KOPT-K1 (cell line): ENCODE measurements around the gene PTPA.

Experiments used
- H3K27ac ChIP-seq: fragments of 200-600 bp; sonication (generic); 2 replicates; pipeline ENCODE4 v1.5.1; 2016; ENCODE audit warnings: antibody characterized with exemption, mild to moderate bottlenecking, low read depth, low read length; ENCODE audit not compliant: poor library complexity, severe bottlenecking
- H3K36me3 ChIP-seq: fragments of 200-600 bp; sonication (generic); 2 replicates; pipeline ENCODE4 v1.5.1; 2017; ENCODE audit warnings: antibody characterized with exemption, mild to moderate bottlenecking, low read length, moderate library complexity; ENCODE audit not compliant: insufficient read depth
- H3K9me3 ChIP-seq: fragments of 200-600 bp; sonication (generic); 2 replicates; pipeline ENCODE4 v1.5.1; 2017; ENCODE audit warnings: antibody characterized with exemption, low read length, mild to moderate bottlenecking; ENCODE audit not compliant: insufficient read depth, poor library complexity, severe bottlenecking

PTPA gene

DNA sequence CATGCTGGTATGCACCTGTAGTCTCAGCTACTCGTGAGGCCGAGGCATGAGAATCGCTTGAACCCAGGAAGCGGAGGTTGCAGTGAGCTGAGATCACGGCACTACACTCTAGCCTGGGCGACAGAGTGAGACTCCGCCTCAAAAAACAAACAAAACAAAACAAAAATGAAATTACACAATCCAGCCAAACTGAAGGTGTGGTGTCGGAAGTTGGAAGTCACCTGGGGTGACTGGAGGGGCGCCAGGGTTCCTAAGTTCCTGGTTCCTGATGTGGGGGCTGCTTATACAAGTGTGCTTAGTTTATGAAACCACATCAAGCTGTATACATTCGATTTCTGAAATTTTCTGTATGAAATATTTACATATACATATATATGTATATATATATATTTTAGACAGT, 34.0 kb upstream of the PTPA start:
- Histone ChIP-seq H3K36me3 (no peaks in the 10 kb centered on the region), H3K27ac (no peak overlapping the region)

DNA sequence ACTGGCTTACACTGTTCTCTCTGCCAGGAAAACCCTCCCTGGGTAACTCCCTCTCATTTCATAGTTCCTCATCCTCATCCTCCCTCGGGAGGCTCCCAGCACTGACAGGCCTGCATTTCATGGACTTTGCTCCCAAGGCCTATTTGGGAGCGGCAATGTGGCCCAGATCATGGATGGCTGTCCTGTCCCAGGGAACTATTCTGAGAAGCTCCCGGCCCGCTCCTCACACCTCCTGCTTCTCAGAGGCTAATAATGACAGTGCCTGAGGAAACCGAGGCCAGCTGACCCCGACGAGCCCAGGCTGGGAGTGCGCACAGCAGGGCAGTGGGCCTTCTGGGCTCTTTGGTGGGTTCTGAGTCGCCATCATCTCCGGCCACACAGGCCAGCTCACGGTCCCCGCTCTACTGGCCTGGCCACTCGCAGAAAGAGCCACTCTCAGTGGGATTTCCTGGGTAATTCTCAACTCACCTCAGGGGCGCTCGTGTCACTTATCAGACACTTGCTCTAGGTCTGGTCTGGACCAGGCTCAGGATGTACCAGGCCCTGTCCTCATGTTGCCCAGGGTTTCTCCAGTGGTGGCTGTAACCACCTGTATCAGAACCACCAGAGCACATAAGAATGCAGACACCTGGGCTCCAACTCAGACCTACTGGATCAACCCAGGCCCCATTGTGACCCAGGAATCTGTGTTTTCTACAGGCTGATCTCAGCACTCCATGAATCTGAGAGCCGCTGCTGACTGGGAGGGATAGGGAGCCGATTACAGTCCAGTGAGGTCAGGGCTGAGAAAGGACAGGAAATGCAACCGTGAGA, 32.3 kb upstream of the PTPA start:
- no peak overlapping the region for H3K27ac ChIP-seq
- H3K36me3 ChIP-seq, result 0 out of 2 replicates have a peak, but pooled peaks cover under 1% of the 10 kb centered on the region
- no peaks in the 10 kb centered on the region for H3K9me3 ChIP-seq

More for the DNA sequence above, 34.0 kb upstream of the PTPA start:
- no peaks in the 10 kb centered on the region for H3K9me3 ChIP-seq

DNA sequence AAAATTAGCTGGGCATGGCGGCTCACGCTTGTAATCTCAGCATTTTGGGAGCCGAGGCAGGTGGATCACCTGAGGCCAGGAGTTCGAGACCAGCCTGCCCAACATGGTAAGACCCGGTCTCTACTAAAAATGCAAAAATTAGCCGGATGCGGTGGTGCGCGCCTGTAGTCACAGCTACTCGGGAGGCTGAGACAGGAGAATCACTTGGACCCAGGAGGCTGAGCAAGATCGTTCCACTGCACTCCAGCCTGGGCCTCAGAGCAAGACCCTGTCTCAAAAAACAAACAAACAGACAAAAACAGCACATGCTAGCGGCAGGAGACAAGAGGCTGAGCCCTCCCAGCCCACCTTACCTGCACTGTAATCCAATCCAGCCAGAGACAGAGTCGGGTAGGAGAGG, 31.4 kb upstream of the PTPA start:
- Histone ChIP-seq H3K9me3 (no peaks in the 10 kb centered on the region), H3K36me3 (peaks cover 6% of the 10 kb centered on the region; the same call in 1 of the 2 replicates), H3K27ac (peak overlapping the region; percentile 42)

DNA sequence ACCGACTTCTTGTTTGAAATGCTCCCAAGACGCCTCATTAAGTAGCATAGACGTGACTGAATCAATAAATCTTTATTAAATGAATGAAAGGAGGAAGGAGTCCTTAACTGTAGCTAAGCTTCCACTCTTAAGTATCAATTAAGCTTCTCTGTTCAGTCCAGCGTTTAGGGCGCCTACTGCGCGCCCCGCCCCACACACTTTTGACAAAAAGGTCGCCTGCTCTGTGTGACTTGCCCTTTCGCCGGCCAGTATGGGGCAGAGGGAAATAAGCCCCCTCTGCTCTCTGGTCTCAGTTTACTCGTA, 31.0 kb upstream of the PTPA start:
- Histone ChIP-seq H3K27ac (peak overlapping the region; percentile 42), H3K36me3 (peaks cover 11% of the 10 kb centered on the region), H3K9me3 (no peaks in the 10 kb centered on the region)

DNA sequence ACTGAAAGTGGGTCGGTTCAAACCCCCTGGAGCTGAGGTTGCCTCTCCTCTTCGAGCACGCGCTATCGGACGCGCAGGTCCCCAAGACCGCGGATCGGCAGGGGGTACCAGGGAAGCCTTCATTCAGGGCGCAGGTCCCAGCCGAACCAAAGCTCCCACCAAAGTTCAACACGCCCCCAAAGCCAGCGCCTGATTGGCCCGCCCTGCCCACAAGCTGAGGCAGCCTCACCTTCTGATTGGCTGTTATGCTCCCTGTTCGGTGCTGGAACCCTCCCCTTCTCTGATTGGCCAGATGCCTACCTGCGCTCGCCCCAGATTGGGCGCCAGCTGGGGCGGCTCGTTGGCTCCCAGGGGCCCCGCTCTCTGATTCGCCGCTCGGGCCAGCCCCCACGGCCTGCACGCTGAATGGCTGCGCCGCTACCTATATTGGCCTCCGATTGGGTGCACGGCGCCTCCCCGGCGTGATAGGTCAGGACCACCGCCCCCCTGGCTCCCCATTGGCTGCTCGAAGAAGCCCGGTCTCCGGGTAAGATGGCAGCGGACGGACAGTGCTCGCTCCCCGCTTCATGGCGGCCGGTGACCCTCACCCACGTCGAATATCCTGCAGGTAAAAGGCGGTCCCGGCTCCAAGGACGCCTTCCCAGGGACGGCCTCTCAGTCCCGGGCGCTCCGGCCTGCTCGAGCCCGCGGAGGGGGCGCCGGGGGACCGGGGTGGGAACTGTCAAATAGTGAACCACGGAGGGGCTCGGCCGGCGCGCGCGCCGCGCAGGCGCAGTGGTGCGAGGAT, 30.4 kb upstream of the PTPA start, which contains the start of gene DOLPP1:
Gene DOLPP1, plus strand, starts transcription at position 511 of the 787 bp plus-strand sequence. Its CDS starts 21 bp downstream, at position 532.
- Histone ChIP-seq H3K36me3 (peaks cover 16% of the 10 kb centered on the region), H3K27ac (peak within 1 kb of the TSS; percentile 70), H3K9me3 (no peaks in the 10 kb centered on the region)

DNA sequence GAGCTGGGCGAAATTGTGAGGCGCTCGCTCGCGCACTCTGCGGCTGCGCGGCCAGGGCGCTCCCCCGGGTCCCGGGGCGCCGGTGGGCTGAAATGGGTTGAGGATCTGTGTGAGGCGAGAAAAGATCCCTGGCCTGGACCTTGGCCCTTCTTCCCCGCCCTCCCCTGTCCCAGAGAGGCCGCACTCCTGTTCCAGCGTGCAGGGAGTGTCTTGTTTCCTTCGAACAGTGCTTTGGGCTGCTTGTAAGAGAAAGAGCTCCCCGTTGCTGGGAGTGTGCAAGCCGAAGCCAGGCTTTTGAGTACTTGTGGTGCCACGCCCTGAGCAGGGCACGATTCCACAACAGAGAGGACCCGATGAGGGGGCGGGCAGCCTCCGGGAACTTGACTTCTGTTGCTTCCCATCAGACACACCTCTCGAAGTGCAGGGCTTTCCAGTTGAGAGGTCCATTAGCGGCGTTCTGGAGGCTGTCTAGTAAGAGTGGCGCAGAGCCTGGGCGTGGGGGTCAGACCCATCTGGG, 29.8 kb upstream of the PTPA start:
- Histone ChIP-seq H3K9me3 (no peaks in the 10 kb centered on the region), H3K36me3 (peaks cover 23% of the 10 kb centered on the region), H3K27ac (peak overlapping the region; percentile 70)

DNA sequence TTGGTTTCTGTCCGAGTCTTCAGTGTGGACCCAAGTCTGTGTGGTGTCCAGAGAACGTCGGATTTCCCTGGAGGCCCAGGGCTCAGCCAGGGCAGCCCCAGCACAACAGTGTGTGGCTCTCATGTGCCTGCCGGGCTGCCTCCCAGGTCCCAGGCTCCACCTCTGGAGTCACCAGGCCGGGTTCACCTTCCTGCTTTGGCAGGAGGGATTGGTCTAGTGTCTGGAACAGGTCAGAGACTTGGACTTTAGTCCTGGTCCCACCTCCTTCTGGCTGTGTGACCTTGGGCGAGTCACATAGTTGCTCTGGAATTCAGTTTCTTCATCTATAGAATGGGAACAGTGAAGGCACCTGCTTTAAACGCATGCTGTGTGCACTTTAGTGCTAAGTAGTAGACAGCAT, 27.1 kb upstream of the PTPA start:
- Histone ChIP-seq H3K27ac (no peak overlapping the region), H3K9me3 (no peaks in the 10 kb centered on the region), H3K36me3 (peaks cover 43% of the 10 kb centered on the region)

DNA sequence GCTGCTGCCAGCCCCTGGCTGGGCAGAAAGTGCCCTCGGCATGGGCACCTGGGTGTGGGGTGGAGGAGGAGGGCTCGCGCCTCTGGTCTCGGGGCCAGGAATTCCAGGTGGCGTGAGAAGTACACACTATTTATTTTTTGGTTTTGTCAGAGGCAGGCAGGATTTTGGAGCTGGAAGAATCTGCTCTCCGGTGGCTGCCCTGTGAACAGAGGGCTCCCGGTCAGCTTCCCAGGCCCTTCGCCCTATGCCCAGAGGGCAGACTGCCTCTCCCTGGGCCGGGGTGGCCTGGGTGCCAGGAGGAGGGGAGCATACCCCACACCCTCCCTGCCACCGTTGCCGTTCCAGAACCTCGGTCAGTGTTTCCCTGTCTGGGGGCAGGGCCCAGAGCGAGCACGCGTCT, 22.0 kb upstream of the PTPA start:
- H3K27ac ChIP-seq, result no peak overlapping the region
- no peaks in the 10 kb centered on the region for H3K9me3 ChIP-seq
- peaks cover 57% of the 10 kb centered on the region for H3K36me3 ChIP-seq

DNA sequence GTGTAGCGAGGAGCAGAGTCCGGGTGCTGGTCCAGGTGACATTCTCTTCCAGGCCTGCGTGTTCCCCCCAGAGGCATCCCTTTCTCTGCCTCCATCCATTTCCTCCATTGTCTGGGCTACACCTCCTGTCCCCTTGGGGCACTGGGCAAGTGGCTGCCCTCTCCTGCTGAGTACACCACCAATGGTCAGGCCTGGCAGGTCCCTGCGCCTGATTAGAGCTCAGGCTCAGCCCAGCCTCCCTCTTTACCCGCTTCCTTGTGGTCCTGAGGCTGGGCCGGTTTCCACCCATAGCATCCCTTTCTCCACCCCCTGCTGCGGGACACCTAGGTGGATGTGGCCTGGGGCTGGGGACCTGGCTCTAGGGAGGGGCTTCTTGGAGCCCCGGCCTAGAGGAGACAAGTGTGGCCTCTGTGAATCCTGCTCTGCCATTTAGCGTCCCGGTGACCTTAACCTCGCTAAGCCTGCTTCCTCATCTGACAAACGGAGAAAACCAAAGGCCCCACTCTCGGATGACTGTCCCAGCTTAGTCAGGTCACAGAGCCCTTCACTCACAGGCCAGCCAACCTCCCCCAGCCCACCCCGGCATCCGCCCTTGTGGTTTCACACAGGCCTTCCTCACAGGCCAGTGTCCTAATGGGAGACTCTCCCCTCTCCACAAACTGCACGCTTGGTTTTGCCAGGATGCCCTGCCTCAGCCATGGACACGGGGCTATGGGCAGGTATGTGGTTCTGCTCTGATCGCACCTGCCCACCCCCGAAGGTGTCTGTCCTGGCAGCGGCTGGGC, 17.4 kb upstream of the PTPA start:
- Histone ChIP-seq H3K36me3 (peaks cover 21% of the 10 kb centered on the region; the same call in 1 of the 2 replicates), H3K9me3 (no peaks in the 10 kb centered on the region), H3K27ac (no peak overlapping the region)

DNA sequence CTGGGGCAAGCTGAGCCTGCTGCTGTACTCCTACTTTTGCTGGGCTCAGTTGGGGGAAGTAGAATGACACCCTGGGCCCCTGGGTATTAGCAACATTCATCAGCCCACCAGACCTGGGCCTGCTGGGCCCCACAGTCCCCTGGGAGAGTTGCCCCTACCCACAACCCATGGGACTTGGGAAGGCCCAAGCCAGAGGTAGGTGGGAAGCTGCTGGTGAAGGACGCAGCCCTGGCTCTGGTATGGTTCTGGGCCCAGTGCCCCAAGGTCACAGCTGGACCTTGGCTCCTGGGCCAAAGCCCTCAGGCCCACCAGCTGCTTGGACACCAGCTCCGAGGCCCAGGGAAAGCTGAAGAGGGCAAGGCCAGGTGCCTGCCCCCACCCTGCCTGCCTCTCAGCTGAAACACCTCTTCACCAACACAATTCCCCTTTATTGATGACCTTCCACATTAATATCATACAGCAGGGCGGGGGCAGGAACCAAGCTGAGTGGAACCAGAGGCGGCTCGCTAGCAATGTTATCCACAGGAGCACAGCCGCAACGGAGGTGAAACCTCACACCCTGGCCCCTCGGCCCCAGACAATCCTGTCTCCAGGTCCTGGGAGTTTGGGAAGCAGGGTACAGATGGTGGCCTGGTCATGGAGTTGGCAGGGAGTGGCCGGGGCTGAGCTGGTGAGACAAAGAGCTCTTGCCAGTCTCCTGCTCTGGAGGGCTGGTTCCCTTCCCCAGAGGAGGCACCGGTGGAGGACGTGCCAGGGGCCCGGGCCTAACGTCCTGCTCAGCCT, 16.6 kb upstream of the PTPA start:
- Histone ChIP-seq H3K27ac (no peak overlapping the region), H3K9me3 (no peaks in the 10 kb centered on the region), H3K36me3 (peaks cover 13% of the 10 kb centered on the region; the same call in 1 of the 2 replicates)

DNA sequence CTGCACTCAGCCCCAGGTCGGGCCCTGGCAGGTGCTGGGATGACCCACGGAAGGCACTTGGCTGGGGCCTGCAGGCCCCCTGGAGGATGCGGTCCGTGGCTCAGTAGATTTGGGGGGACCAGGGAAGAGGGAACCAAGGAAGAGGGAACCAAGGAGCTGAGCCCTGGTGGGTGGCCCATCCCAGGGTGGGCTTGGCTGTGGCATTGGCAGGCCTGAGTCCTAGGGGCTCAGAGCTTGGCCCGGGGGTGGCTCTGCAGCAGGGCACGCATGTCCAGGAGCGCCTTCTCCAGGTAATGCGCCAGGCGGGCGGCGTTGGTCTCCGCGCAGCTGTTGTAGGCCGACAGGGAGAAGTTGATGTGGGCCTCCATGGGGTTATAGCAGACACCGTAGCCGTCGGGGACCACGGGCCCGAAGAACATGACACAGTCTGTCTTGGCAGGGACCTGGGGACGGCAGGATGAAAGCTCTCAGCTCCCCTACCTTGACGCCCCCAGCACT, 16.0 kb upstream of the PTPA start:
- no peaks in the 10 kb centered on the region for H3K9me3 ChIP-seq
- no peak overlapping the region for H3K27ac ChIP-seq
- peaks cover 7% of the 10 kb centered on the region; the same call in 1 of the 2 replicates for H3K36me3 ChIP-seq

DNA sequence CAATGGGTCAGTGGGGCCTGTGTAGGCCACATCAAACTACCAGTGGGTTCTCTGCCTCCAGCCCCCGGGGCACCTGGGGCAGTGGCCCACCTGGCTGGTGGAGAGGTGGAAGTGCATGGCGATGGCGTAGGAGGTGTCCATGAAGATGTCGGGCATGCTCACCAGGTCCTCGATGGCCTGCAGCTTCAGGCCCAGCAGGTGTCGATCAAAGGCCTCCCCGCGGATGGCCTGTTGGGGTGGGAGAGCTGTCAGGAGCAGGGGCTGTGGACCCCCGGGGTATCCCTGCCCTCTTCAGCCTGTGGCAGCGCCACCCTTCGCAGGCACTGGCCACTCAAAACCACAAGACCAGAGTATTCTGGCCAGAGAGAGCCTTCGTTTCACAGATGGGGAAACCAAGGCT, 15.3 kb upstream of the PTPA start:
- Histone ChIP-seq H3K36me3 (no peaks in the 10 kb centered on the region), H3K9me3 (no peaks in the 10 kb centered on the region), H3K27ac (no peak overlapping the region)

DNA sequence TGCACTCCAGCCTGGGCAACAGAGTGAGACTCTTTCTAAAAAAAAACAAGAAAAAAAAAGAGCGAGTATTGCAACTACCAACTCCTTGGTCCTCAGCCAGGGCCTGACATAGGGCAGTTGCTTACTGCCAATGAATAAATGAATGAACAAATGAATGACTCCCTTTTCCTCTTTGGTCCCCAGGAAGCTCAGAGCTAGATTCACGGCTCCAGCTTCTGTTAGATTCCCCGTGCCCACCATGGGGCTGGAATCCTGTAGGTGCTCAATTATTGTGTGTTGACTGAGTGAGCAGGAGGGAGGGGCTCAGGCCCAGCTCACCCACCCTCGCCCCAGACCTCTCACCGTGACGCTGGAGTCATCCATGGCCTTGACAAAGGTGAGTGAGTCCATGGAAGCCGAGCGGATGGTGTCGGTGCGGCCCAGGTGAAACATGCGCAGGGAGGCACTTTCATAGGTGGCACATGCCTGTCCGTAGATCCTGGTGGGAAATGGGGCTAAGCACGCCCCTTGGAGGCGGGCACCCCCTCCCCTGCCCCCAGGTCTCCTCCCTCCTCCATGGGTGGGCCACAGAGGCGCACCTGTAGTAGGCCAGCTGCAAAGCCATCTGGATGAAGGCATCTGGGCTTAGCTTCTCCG, 13.4 kb upstream of the PTPA start:
- Histone ChIP-seq H3K36me3 (no peaks in the 10 kb centered on the region), H3K27ac (no peak overlapping the region), H3K9me3 (no peaks in the 10 kb centered on the region)

DNA sequence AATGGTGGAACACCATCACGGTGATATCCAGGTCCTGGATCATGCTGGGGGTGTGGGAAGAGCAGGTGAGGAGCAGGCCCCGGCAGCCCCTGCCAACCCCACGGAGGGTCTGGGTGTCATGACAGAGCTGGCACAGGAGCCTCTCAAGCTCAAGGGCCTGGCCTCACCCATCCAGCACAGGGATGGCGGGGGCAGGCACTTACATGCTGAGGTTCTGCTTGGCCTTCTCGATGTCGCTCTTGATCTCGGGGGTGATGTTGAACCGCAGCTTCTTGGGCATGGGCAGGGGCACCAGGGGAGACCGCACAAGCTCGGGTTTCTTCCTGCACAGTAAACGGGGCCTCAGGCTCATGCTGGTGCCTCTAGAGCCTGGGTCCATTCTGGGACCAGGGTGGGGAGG, 12.9 kb upstream of the PTPA start:
- H3K9me3 ChIP-seq, result no peaks in the 10 kb centered on the region
- H3K36me3 ChIP-seq, result no peaks in the 10 kb centered on the region
- H3K27ac ChIP-seq, result no peak overlapping the region
